ENCODE measurements around the gene SLC34A2. TPM values are rescaled to one million over a fixed set of nuclear protein-coding genes. Genes with fewer than 3 reads are reported as not detected.

Gene SLC34A2
- total and polyA plus RNA-seq, 2 of the 8 experiments (the other 6 are each of a cell fraction or from before 2014, with no cell fraction given), result 2.2 to 2.9 TPM

- peak; percentile 82 for TF ChIP-seq CTBP2 (IDR thresholded peaks at IDR 0.05; ENCODE audit: borderline replicate concordance, insufficient read depth, insufficient read length, low read length)
- no peak for TF ChIP-seq FOSL1 (IDR thresholded peaks at IDR 0.05; ENCODE audit: insufficient read depth, low read depth, low read length)
- TF ChIP-seq, protein P1, sequence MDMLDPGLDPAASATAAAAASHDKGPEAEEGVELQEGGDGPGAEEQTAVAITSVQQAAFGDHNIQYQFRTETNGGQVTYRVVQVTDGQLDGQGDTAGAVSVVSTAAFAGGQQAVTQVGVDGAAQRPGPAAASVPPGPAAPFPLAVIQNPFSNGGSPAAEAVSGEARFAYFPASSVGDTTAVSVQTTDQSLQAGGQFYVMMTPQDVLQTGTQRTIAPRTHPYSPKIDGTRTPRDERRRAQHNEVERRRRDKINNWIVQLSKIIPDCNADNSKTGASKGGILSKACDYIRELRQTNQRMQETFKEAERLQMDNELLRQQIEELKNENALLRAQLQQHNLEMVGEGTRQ (IDR thresholded peaks at IDR 0.05; ENCODE audit: low read length), result no peak
- TF ChIP-seq, protein P2, sequence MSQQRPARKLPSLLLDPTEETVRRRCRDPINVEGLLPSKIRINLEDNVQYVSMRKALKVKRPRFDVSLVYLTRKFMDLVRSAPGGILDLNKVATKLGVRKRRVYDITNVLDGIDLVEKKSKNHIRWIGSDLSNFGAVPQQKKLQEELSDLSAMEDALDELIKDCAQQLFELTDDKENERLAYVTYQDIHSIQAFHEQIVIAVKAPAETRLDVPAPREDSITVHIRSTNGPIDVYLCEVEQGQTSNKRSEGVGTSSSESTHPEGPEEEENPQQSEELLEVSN (IDR thresholded peaks at IDR 0.05), result peak; percentile 99
- no peak; the same call in 1 of the 2 replicates for TF ChIP-seq SP4 (IDR thresholded peaks at IDR 0.05; ENCODE audit: low read length)
- no peak for TF ChIP-seq SP1 (IDR thresholded peaks at IDR 0.05; ENCODE audit: low read depth, low read length)
- TF ChIP-seq EP300 (IDR thresholded peaks at IDR 0.05; ENCODE audit: borderline replicate concordance in 1 of 2, low read depth in 2 of 2, low read length in 2 of 2), result peak in 1 of 2 experiments; percentile 9; a peak in 1 of 3 replicates
- peak; percentile 52; the same call in 1 of the 2 replicates for TF ChIP-seq EGR1 (IDR thresholded peaks at IDR 0.05; ENCODE audit: borderline replicate concordance, low read depth, low read length)
- TF ChIP-seq TBP (IDR thresholded peaks at IDR 0.05; ENCODE audit: low read depth, low read length), result peak; percentile 64; the same call in 1 of the 2 replicates
- no peak for TF ChIP-seq KDM1A (IDR thresholded peaks at IDR 0.05; ENCODE audit: borderline replicate concordance, low read length)
- no peak for TF ChIP-seq NANOG (IDR thresholded peaks at IDR 0.05; ENCODE audit: insufficient read depth, low read depth, low read length, poor library complexity, severe bottlenecking)
- TF ChIP-seq POU5F1 (IDR thresholded peaks at IDR 0.05; ENCODE audit: low read depth, low read length), result no peak
- TF ChIP-seq KDM5A (IDR thresholded peaks at IDR 0.05; ENCODE audit: low read length), result no peak
- no peak for TF ChIP-seq CBX8 (IDR thresholded peaks at IDR 0.05; ENCODE audit: borderline replicate concordance, low read depth, low read length)
- no peak for TF ChIP-seq SP2 (IDR thresholded peaks at IDR 0.05; ENCODE audit: low read length)
Measured at GRCh38 chr4:25654971-25655963, at the start of gene SLC34A2 (continued).

Data from H1 (cell line).